GM12892 (cell line): ENCODE results near the gene AIPL1.

ENCODE experiments used
- POLR2AphosphoS5 ChIP-seq: IDR thresholded peaks from 2 replicates; pipeline ENCODE4 v1.6.1; 2011; ENCODE audit warnings: low read depth, low read length, control low read depth
- TAF1 ChIP-seq: IDR thresholded peaks from 2 replicates; pipeline ENCODE4 v1.6.1; 2011; ENCODE audit warnings: low read depth, mild to moderate bottlenecking, control low read depth, low read length, borderline replicate concordance

DNA sequence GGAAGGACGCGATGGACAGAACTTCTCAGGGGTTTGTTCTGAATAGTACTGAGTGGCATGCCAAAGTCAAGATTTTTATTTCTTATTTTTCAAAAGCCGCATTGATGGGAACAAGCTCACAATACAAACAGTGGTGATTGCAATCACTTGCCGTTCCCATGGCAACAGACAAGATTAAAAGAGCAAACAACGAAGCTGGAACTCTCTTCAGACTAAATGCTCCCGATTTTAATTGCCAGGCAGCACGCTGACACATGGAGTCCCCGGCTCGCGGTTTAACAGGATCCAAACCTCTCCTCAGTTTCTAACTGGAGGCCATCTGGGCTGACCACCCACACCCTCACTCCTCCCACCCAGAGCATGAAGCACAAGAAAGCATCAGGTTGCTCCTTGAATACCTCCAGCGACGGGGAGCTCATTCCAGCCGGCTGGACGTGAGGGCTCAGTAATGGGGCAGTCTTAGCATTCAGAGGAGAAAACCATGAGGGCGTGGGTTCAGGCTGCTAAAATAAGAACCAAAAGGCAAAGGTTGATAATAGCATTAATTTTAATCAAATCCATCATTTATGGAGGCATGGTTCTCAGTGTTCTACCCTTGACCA is 41.5 kb downstream of the AIPL1 start:
- no peak for TF ChIP-seq POLR2AphosphoS5
- no peak for TF ChIP-seq TAF1
